BJ (cell line): ENCODE measurements around the gene OLFML3. TPM values are rescaled to one million over a fixed set of nuclear protein-coding genes. Genes with fewer than 3 reads are reported as not detected.

ENCODE experiments used
- CTCF ChIA-PET: fragments of 350-600 bp; formaldehyde crosslinking; extraction: SDS; loops from one replicate; lab custom pipeline; 2021; ENCODE audit warnings: antibody characterized with exemption, inconsistent platforms; lab: Yijun Ruan, JAX
- POLR2A ChIA-PET: fragments of 300-600 bp; sonication (Branson Sonifier 250); formaldehyde crosslinking; extraction: SDS; loops from one replicate; lab custom pipeline; 2021; ENCODE audit warnings: antibody characterized with exemption; lab: Charles Lee
- DNase-seq: peaks from one replicate; pipeline ENCODE4 v3.0.0-alpha.2; 2011; ENCODE audit warnings: low read depth
- H3K27me3 ChIP-seq: 2 replicates; pipeline ENCODE4 v1.6.0; 2011; ENCODE audit warnings: low read length; ENCODE audit not compliant: control insufficient read depth, insufficient read depth
- H3K36me3 ChIP-seq: 2 replicates; pipeline ENCODE4 v1.5.1; 2011; ENCODE audit warnings: low read length; ENCODE audit not compliant: control insufficient read depth, insufficient read depth
- H3K4me3 ChIP-seq: 2 replicates; pipeline ENCODE4 v1.5.1; 2011; ENCODE audit warnings: low read depth, mild to moderate bottlenecking, control low read depth, low read length
- CTCF ChIP-seq: IDR thresholded peaks from 2 replicates; pipeline ENCODE4 v1.5.1; 2011; ENCODE audit warnings: low read depth, mild to moderate bottlenecking, control low read depth, inconsistent platforms, low read length, moderate library complexity; ENCODE audit not compliant: insufficient read depth
- polyA plus RNA-seq: library from polyadenylated mRNA; depleted of rRNA; stranded (reverse); fragments of >200 nt; gene quantifications from 2 replicates; pipeline ENCODE4 v1.2.3, GENCODE V29; 2011

The OLFML3 gene
- polyA plus RNA-seq, 1 experiment = 76.8 TPM

DNA sequence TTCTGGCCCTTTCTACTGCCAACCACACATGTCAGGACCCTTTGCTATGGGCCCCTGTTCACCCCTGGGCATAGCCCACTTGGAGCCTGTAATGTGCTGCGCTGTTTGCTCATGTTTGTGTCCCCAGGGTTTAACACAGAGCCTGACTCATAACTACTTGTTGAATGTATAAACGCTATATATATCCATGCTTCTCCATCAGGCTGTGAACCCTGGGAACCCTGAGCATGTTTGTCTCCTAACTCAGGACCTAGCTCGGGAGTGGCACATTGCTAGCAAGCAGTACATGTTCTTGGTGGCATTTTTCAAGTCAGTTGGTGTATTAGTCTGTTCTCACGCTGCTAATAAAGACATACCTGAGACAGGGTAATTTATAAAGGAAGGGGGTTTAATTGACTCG, 8.0 kb downstream of the OLFML3 start:
- TF ChIP-seq CTCF = no peak
- CTCF ChIA-PET = interaction anchor here (1.5 kb wide), 1 partner anchor 10 kb away, joined by 5 read pairs; no protein-coding TSS in a partner anchor
- Histone ChIP-seq H3K36me3 (no peaks in the 10 kb centered on the region), H3K4me3 (no peak overlapping the region), H3K27me3 (0 out of 2 replicates have a peak, but pooled peaks cover 1% of the 10 kb centered on the region)
- POLR2A ChIA-PET = no interaction called here
- DNase-seq = no peak

DNA sequence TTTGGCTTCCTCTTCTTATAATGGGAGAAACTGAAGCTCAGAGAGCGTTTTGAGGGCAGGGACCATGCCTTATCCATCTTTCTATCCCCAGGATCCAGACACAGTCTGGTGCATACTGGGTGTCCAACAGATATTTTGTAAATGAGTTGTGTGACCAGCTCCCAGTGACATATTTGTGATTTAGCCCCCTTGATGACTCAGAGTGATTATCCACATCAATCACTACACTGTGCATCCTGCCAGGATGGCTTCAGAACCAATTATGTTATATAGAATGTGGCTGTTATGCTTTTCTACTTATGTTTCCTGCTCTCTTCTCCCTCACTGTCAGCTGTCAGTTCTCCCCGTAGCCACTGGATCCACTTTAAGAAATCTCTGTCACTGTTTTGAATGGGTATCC, 11.3 kb downstream of the OLFML3 start:
- 0 out of 2 replicates have a peak, but pooled peaks cover 1% of the 10 kb centered on the region for H3K27me3 ChIP-seq
- CTCF ChIA-PET = no interaction called here
- DNase-seq = no peak
- TF ChIP-seq CTCF = no peak
- H3K4me3 ChIP-seq = no peak overlapping the region
- no peaks in the 10 kb centered on the region for H3K36me3 ChIP-seq
- POLR2A ChIA-PET = no interaction called here

DNA sequence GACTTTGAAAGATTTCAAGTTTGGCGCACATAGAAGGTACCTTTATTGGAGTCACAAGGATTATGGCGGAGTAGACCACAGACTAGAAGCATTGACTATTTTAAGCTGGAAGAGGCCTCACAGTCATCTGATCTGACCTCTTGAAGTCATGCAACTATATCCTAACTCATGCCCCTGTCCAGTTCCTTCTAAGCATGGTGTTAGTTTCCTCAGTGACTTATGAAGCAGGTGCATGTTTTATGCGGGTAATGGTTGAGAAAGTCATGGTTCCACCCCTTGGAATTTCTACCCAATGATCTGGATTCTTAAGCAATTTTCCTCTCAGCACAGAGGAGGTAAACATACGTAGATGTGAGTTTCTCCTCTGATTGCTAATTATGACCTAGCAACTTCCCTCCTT, 11.7 kb downstream of the OLFML3 start:
- DNase-seq = no peak
- no peaks in the 10 kb centered on the region for H3K36me3 ChIP-seq
- CTCF ChIA-PET = no interaction called here
- no peak overlapping the region for H3K4me3 ChIP-seq
- H3K27me3 ChIP-seq = 0 out of 2 replicates have a peak, but pooled peaks cover 1% of the 10 kb centered on the region
- POLR2A ChIA-PET = no interaction called here
- no peak for TF ChIP-seq CTCF

GRCh38 chr1:113991467-113991997, 12.3 kb downstream of the OLFML3 start:
- POLR2A ChIA-PET = no interaction called here
- no peak for DNase-seq
- TF ChIP-seq CTCF = no peak
- Histone ChIP-seq H3K36me3 (no peaks in the 10 kb centered on the region), H3K4me3 (no peak overlapping the region), H3K27me3 (0 out of 2 replicates have a peak, but pooled peaks cover 1% of the 10 kb centered on the region)
- CTCF ChIA-PET = no interaction called here

DNA sequence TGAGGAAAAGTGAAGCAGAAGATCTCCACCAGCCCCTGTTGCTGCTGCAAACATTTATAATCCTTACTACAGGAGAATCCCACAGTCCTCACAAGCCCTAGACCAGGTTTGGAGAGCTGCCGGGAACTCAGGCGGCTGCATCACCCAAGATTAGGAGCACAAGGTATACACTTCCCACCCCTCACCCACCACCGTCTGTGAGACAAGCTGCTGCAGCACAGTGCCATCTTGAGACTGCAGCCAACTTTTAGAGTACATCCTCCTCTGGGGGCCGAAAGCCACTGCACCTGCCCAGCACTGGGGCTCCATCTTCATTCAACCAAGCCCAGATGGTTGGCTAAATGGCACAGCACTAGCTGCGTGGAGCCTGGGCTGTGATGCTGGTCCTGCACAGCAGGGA, 13.8 kb downstream of the OLFML3 start:
- no peak for DNase-seq
- ChIA-PET CTCF (interaction anchor here (1.0 to 1.8 kb wide), 3 partner anchors 11 to 23 kb away, joined by 3 to 7 read pairs (median 4); partner anchors contain the start of gene OLFML3), POLR2A (no interaction called here)

More for the DNA sequence above, 13.8 kb downstream of the OLFML3 start:
- Histone ChIP-seq H3K27me3 (0 out of 2 replicates have a peak, but pooled peaks cover 1% of the 10 kb centered on the region), H3K36me3 (no peaks in the 10 kb centered on the region), H3K4me3 (no peak overlapping the region)
- TF ChIP-seq CTCF = no peak
